ENCODE data around the gene BRD7.

GRCh38 chr16:50316102-50316847 is 52.5 kb downstream of the BRD7 start:
- TF ChIP-seq CTCF (IDR thresholded peaks at IDR 0.05; ENCODE audit: low read depth, low read length, missing input control): no peak
- TF ChIP-seq RAD21 (IDR thresholded peaks at IDR 0.05): no peak
- TF ChIP-seq YY1 (IDR thresholded peaks at IDR 0.05): no peak
- no peak for TF ChIP-seq REST (IDR thresholded peaks at IDR 0.05)
- TF ChIP-seq TAF1 (conservative IDR thresholded peaks at IDR 0.05): no peak

Measured in liver (tissue), 3 donors.